Retinal pigment epithelial cell (primary cell): ENCODE data around the gene POSTN.
"Not testable (repeated sequence)": the region's sequence is repeated elsewhere in the genome, so short reads cannot be mapped to it uniquely, and the experiment has no call there.

Experiments
- DNase-seq: peaks from one replicate; pipeline ENCODE4 v3.0.0-alpha.2; 2010; ENCODE audit warnings: low read depth
- H3K4me3 ChIP-seq: 2 replicates; pipeline ENCODE4 v1.5.1; 2011; ENCODE audit warnings: mild to moderate bottlenecking, low read length, control low read depth, moderate library complexity
- CTCF ChIP-seq: conservative IDR thresholded peaks from 2 replicates; pipeline ENCODE4 v1.5.1; 2011; ENCODE audit warnings: low read depth, low read length, control low read depth, inconsistent platforms

The POSTN gene

GRCh38 chr13:37576601-37577000 lies 22.0 kb downstream of the POSTN start:
- no peak overlapping the region for H3K4me3 ChIP-seq
- no peak for DNase-seq
- TF ChIP-seq CTCF: no peak

GRCh38 chr13:37565425-37565824 lies 33.1 kb downstream of the POSTN start:
- no peak for DNase-seq
- TF ChIP-seq CTCF: no peak
- no peak overlapping the region for H3K4me3 ChIP-seq

GRCh38 chr13:37561031-37561430 lies 37.5 kb downstream of the POSTN start:
- DNase-seq: no peak
- TF ChIP-seq CTCF: no peak

GRCh38 chr13:37560526-37560925 lies 38.0 kb downstream of the POSTN start:
- H3K4me3 ChIP-seq: no peak overlapping the region
- no peak for TF ChIP-seq CTCF
- DNase-seq: no peak

More at GRCh38 chr13:37561031-37561430, 37.5 kb downstream of the POSTN start:
- no peak overlapping the region for H3K4me3 ChIP-seq

- DNase-seq, H3K4me3 ChIP-seq: not testable (repeated sequence)
Measured at GRCh38 chr13:37558766-37559165, 39.8 kb downstream of the POSTN start.

GRCh38 chr13:37546087-37546486 lies 52.5 kb downstream of the POSTN start:
- TF ChIP-seq CTCF: no peak
- no peak for DNase-seq
- H3K4me3 ChIP-seq: no peak overlapping the region

- TF ChIP-seq CTCF: no peak
- DNase-seq: no peak
- no peak overlapping the region for H3K4me3 ChIP-seq
Measured at GRCh38 chr13:37544995-37545394, 53.6 kb downstream of the POSTN start.
